HG03280 (cell line): ENCODE results near the gene LHPP.
"Not testable (repeated sequence)": the region's sequence is repeated elsewhere in the genome, so short reads cannot be mapped to it uniquely, and the experiment has no call there.

Experiments used
- ATAC-seq: cut with Tn5 transposase; IDR thresholded peaks from one replicate; pipeline ENCODE4 v1.9.1; 2021; ENCODE audit warnings: mild to moderate bottlenecking, moderate library complexity; ENCODE audit not compliant: unreplicated experiment

LHPP gene

GRCh38 chr10:124461642-124462347 lies at the start of gene LHPP:
TSS of gene LHPP (plus strand) at chr10:124461823. CDS start at chr10:124461863, 40 bp downstream.
- ATAC-seq: peak; percentile 98

GRCh38 chr10:124414076-124414475 lies 47.5 kb upstream of the LHPP start:
- no peak for ATAC-seq

GRCh38 chr10:124415210-124415609 lies 46.4 kb upstream of the LHPP start:
- no peak for ATAC-seq

- no peak for ATAC-seq
Measured at GRCh38 chr10:124416733-124417132, 44.9 kb upstream of the LHPP start.

GRCh38 chr10:124417895-124418725 lies 43.5 kb upstream of the LHPP start:
- peak; percentile 32 for ATAC-seq

- ATAC-seq: peak; percentile 96
Measured at GRCh38 chr10:124418726-124419501, 42.7 kb upstream of the LHPP start, which contains the start of gene OAT. TSS of gene OAT (minus strand) at chr10:124418923. CDS start at chr10:124412171, 6,752 bp downstream.

GRCh38 chr10:124419635-124420034 lies 42.0 kb upstream of the LHPP start:
- no peak for ATAC-seq

GRCh38 chr10:124420254-124420653 lies 41.4 kb upstream of the LHPP start:
- no peak for ATAC-seq

GRCh38 chr10:124422742-124423141 lies 38.9 kb upstream of the LHPP start:
- ATAC-seq: no peak

GRCh38 chr10:124423813-124424212 lies 37.8 kb upstream of the LHPP start:
- ATAC-seq: no peak

GRCh38 chr10:124425227-124425962 lies 36.2 kb upstream of the LHPP start:
- ATAC-seq: no peak

GRCh38 chr10:124428207-124428777 lies 33.3 kb upstream of the LHPP start:
- no peak for ATAC-seq

- no peak for ATAC-seq
Measured at GRCh38 chr10:124429576-124429975, 32.0 kb upstream of the LHPP start.

- ATAC-seq: no peak
Measured at GRCh38 chr10:124430077-124430476, 31.5 kb upstream of the LHPP start.

GRCh38 chr10:124433461-124433860 lies 28.2 kb upstream of the LHPP start:
- no peak for ATAC-seq

- not testable (repeated sequence) for ATAC-seq
Measured at GRCh38 chr10:124435683-124436082, 25.9 kb upstream of the LHPP start.

GRCh38 chr10:124436191-124436638 lies 25.4 kb upstream of the LHPP start:
- peak; percentile 60 for ATAC-seq

- ATAC-seq: not testable (repeated sequence)
Measured at GRCh38 chr10:124441694-124442093, 19.9 kb upstream of the LHPP start.

- no peak for ATAC-seq
Measured at GRCh38 chr10:124446830-124447750, 14.5 kb upstream of the LHPP start.
